H1 (cell line): ENCODE measurements around the gene ZNF768. TPM values are rescaled to one million over a fixed set of nuclear protein-coding genes. Genes with fewer than 3 reads are reported as not detected.

ENCODE experiments used
- CTCF ChIA-PET: fragments of 300-600 bp; sonication (Branson Sonifier 250); formaldehyde crosslinking; loops from one replicate; lab custom pipeline; 2021; ENCODE audit not compliant: partially characterized antibody; lab: Charles Lee
- POLR2A ChIA-PET: fragments of 300-600 bp; sonication (Branson Sonifier 250); formaldehyde crosslinking; loops from one replicate; lab custom pipeline; 2021; ENCODE audit warnings: inconsistent platforms; ENCODE audit not compliant: partially characterized antibody; lab: Charles Lee
- DNase-seq, 2 experiments: peaks; one replicate each; pipeline versions ENCODE4 v3.0.0 to v3.0.0-alpha.2; 2010 to 2022; ENCODE audit warnings: low spot score in 2 of 2, low read depth in 1 of 2, mixed read lengths in 1 of 2
- FAIRE-seq: peaks from 2 replicates; lab custom pipeline; 2011; peaks lifted over from hg19 to GRCh38; lab: Jason Lieb, UNC
- H2AFZ ChIP-seq: 2 replicates; pipeline ENCODE4 v1.8.1; 2012; ENCODE audit warnings: low read length, inconsistent platforms
- H2AK5ac ChIP-seq: 2 replicates; pipeline ENCODE4 v1.6.1; 2013; ENCODE audit warnings: low read depth, low read length
- H2BK120ac ChIP-seq: replicated peaks from 2 replicates; pipeline ENCODE3; 2013; ENCODE audit warnings: low read depth, low read length, inconsistent platforms
- H2BK12ac ChIP-seq: 2 replicates; pipeline ENCODE4 v1.6.1; 2013; ENCODE audit warnings: low read depth, low read length
- H2BK15ac ChIP-seq: 2 replicates; pipeline ENCODE4 v1.6.1; 2013; ENCODE audit warnings: low read length
- H2BK20ac ChIP-seq: 2 replicates; pipeline ENCODE4 v1.6.1; 2013; ENCODE audit warnings: low read length
- H2BK5ac ChIP-seq: 2 replicates; pipeline ENCODE4 v1.6.1; 2013; ENCODE audit warnings: low read depth, low read length
- H3K14ac ChIP-seq: 2 replicates; pipeline ENCODE4 v1.6.1; 2013; ENCODE audit warnings: inconsistent platforms; ENCODE audit not compliant: insufficient read length
- H3K18ac ChIP-seq: 2 replicates; pipeline ENCODE4 v1.6.1; 2013; ENCODE audit warnings: low read length; ENCODE audit errors: extremely low read depth
- H3K23ac ChIP-seq: 2 replicates; pipeline ENCODE4 v1.6.1; 2013; ENCODE audit warnings: inconsistent platforms; ENCODE audit not compliant: insufficient read length
- H3K23me2 ChIP-seq: 2 replicates; pipeline ENCODE4 v1.6.1; 2013; ENCODE audit warnings: low read depth, low read length
- H3K27ac ChIP-seq: 2 replicates; pipeline ENCODE4 v1.6.1; 2011; ENCODE audit warnings: low read depth, low read length, inconsistent platforms
- H3K27me3 ChIP-seq, 4 experiments: replicated peaks in 1 of 4; 1 replicate in 1 of 4; 2 replicates in 3 of 4; pipeline versions ENCODE4 v1.6.1 to v1.8.1; 2011 to 2013; ENCODE audit warnings: low read length in 3 of 4, mild to moderate bottlenecking in 3 of 4, inconsistent platforms in 2 of 4, mixed read lengths in 2 of 4, moderate library complexity in 1 of 4; ENCODE audit not compliant: control insufficient read depth in 3 of 4, insufficient read depth in 3 of 4; ENCODE audit errors: extremely low read depth in 1 of 4
- H3K36me3 ChIP-seq, 4 experiments: 2 replicates each; pipeline versions ENCODE4 v1.6.1 to v1.8.1; 2011 to 2013; ENCODE audit warnings: mild to moderate bottlenecking in 4 of 4, low read length in 3 of 4, moderate library complexity in 2 of 4, control low read depth in 1 of 4, inconsistent platforms in 1 of 4; ENCODE audit not compliant: insufficient read depth in 4 of 4, control insufficient read depth in 2 of 4
- H3K4ac ChIP-seq: replicated peaks from 2 replicates; pipeline ENCODE3; 2013; ENCODE audit warnings: low read length, low read depth, mixed read lengths, inconsistent platforms; ENCODE audit not compliant: insufficient read length
- H3K4me1 ChIP-seq, 4 experiments: replicated peaks in 1 of 4; 1 replicate in 1 of 4; 2 replicates in 3 of 4; pipeline versions ENCODE4 v1.6.1 to v1.8.1; 2011 to 2013; ENCODE audit warnings: low read length in 3 of 4, inconsistent platforms in 2 of 4, mixed read lengths in 1 of 4; ENCODE audit not compliant: insufficient read depth in 4 of 4, control insufficient read depth in 3 of 4
- H3K4me2 ChIP-seq, 2 experiments: 2 replicates each; pipeline versions ENCODE4 v1.6.1 to v1.8.1; 2011 to 2013; ENCODE audit warnings: low read depth in 2 of 2, low read length in 2 of 2, control low read depth in 1 of 2, inconsistent platforms in 1 of 2, mild to moderate bottlenecking in 1 of 2; ENCODE audit not compliant: insufficient read depth in 1 of 2
- H3K4me3 ChIP-seq, 4 experiments: fragments of 200-600, 300-600 bp in 1 of 4; sonication (generic), shearing (Covaris generic), sonication (Bioruptor Twin) in 1 of 4; 2 replicates each; pipeline versions ENCODE4 v1.5.1 to v1.8.1; 2011 to 2016; ENCODE audit warnings: low read length in 4 of 4, low read depth in 3 of 4, control low read depth in 2 of 4, inconsistent platforms in 2 of 4, mild to moderate bottlenecking in 2 of 4, mixed read lengths in 1 of 4, moderate library complexity in 1 of 4; ENCODE audit not compliant: insufficient read depth in 2 of 4; ENCODE audit errors: extremely low read depth in 1 of 4
- H3K56ac ChIP-seq: replicated peaks from 2 replicates; pipeline ENCODE3; 2013; ENCODE audit warnings: low read depth, mild to moderate bottlenecking, mixed read lengths, low read length, inconsistent platforms; ENCODE audit not compliant: insufficient read length
- H3K79me1 ChIP-seq: 2 replicates; pipeline ENCODE4 v1.6.1; 2013; ENCODE audit warnings: low read depth, low read length, control low read depth
- H3K79me2 ChIP-seq, 2 experiments: 2 replicates each; pipeline versions ENCODE4 v1.6.1 to v1.8.1; 2012 to 2013; ENCODE audit warnings: low read length in 2 of 2, mild to moderate bottlenecking in 2 of 2, inconsistent platforms in 1 of 2; ENCODE audit not compliant: insufficient read depth in 2 of 2, control insufficient read depth in 1 of 2
- H3K9ac ChIP-seq, 4 experiments: replicated peaks in 1 of 4; 1 replicate in 1 of 4; 2 replicates in 3 of 4; pipeline versions ENCODE4 v1.6.1 to v1.8.1; 2011 to 2013; ENCODE audit warnings: low read depth in 3 of 4, low read length in 3 of 4, control low read depth in 2 of 4, mild to moderate bottlenecking in 2 of 4, moderate library complexity in 2 of 4, inconsistent platforms in 1 of 4; ENCODE audit errors: extremely low read depth in 1 of 4
- H3K9me3 ChIP-seq, 2 experiments: 2 replicates each; pipeline versions ENCODE4 v1.6.1 to v1.8.1; 2012 to 2013; ENCODE audit warnings: mild to moderate bottlenecking in 2 of 2, moderate library complexity in 2 of 2, control low read depth in 1 of 2, inconsistent platforms in 1 of 2, low read depth in 1 of 2, low read length in 1 of 2, mixed read lengths in 1 of 2; ENCODE audit not compliant: insufficient read depth in 2 of 2
- H4K20me1 ChIP-seq, 2 experiments: replicated peaks in 1 of 2; 2 replicates each; pipeline versions ENCODE3 to v1.8.1; 2011 to 2013; ENCODE audit warnings: inconsistent platforms in 2 of 2, low read length in 2 of 2, mild to moderate bottlenecking in 1 of 2; ENCODE audit not compliant: insufficient read depth in 2 of 2, control insufficient read depth in 1 of 2
- H4K5ac ChIP-seq: 2 replicates; pipeline ENCODE4 v1.6.1; 2013; ENCODE audit warnings: low read length, low read depth, mixed read lengths, inconsistent platforms; ENCODE audit not compliant: insufficient read length
- H4K8ac ChIP-seq: 2 replicates; pipeline ENCODE4 v1.8.0; 2013; ENCODE audit warnings: mild to moderate bottlenecking, moderate library complexity, low read length, inconsistent platforms; ENCODE audit not compliant: insufficient read depth; ENCODE audit errors: extremely low read depth
- H4K91ac ChIP-seq: replicated peaks from 2 replicates; pipeline ENCODE3; 2013; ENCODE audit warnings: low read length, mixed read lengths, inconsistent platforms; ENCODE audit not compliant: insufficient read length
- BCL11A ChIP-seq, 2 experiments: IDR thresholded peaks; one replicate each; pipeline ENCODE4 v1.6.1; 2011; ENCODE audit warnings: low read depth in 2 of 2, low read length in 2 of 2, mild to moderate bottlenecking in 2 of 2
- CBX8 ChIP-seq: fragments of 300-800, 300-1000 bp; sonication (generic); IDR thresholded peaks from 2 replicates; pipeline ENCODE4 v1.7.1; 2016; ENCODE audit warnings: low read depth, low read length, borderline replicate concordance
- GABPA ChIP-seq: IDR thresholded peaks from 2 replicates; pipeline ENCODE4 v1.6.1; 2011; ENCODE audit warnings: mild to moderate bottlenecking, low read length, moderate library complexity, borderline replicate concordance; ENCODE audit not compliant: insufficient read depth
- PHF8 ChIP-seq: fragments of 200-600 bp; sonication (generic); conservative IDR thresholded peaks from 2 replicates; pipeline ENCODE4 v1.7.1; 2012; ENCODE audit warnings: low read depth, mild to moderate bottlenecking, inconsistent platforms, low read length, moderate library complexity
- POU5F1 ChIP-seq: IDR thresholded peaks from 2 replicates; pipeline ENCODE4 v1.6.1; 2011; ENCODE audit warnings: low read depth, mild to moderate bottlenecking, low read length, moderate library complexity
- SP2 ChIP-seq: IDR thresholded peaks from 2 replicates; pipeline ENCODE4 v1.6.1; 2012; ENCODE audit warnings: mild to moderate bottlenecking, low read length, inconsistent platforms
- ZNF274 ChIP-seq: IDR thresholded peaks from 2 replicates; pipeline ENCODE4 v1.7.0; 2012; ENCODE audit warnings: low read length, borderline replicate concordance; ENCODE audit errors: extremely low read depth
- WGBS, 2 experiments: shearing (Covaris generic) in 1 of 2; methylation state at CpG; one replicate each; pipeline versions ENCODE4 v1.1.6 to v1.1.7; 2013 to 2015; ENCODE audit warnings: low lambda C conversion rate in 2 of 2, mixed read lengths in 2 of 2, inconsistent platforms in 1 of 2, low coverage in 1 of 2, missing lambda C conversion rate in 1 of 2; ENCODE audit not compliant: insufficient replicate concordance in 2 of 2, insufficient coverage in 1 of 2, insufficient read length in 1 of 2; ENCODE audit errors: extremely low coverage in 1 of 2, missing lambda C conversion rate in 1 of 2; 5-methylcytosine and 5-hydroxymethylcytosine counted together
- polyA plus RNA-seq, 7 experiments: library from polyadenylated mRNA; depleted of rRNA in 3 of 7; stranded (reverse) in 5 of 7; unstranded in 2 of 7; fragments of >200 nt in 5 of 7; fragments of 200-250 nt in 2 of 7; gene quantifications; 1 replicate in 5 of 7; 2 replicates in 1 of 7; 4 replicates in 1 of 7; pipeline versions ENCODE4 v1.2.1 to v1.2.3, GENCODE V29; 2011 to 2013; ENCODE audit warnings: missing spikeins in 2 of 7, mixed read lengths in 2 of 7
- total RNA-seq: library from RNA; stranded (reverse); fragmentation: NEBNext Ultra II Directional; extraction: Animal tissue kit (Norgen Biotek cat#: 25700); gene quantifications from 2 replicates; pipeline ENCODE4 v1.2.1, GENCODE V29; 2021

ZNF768 gene
- total and polyA plus RNA-seq, 2 of the 8 experiments (the other 6 are each of a cell fraction or from before 2014, with no cell fraction given), result 36.1 to 47.7 TPM

DNA sequence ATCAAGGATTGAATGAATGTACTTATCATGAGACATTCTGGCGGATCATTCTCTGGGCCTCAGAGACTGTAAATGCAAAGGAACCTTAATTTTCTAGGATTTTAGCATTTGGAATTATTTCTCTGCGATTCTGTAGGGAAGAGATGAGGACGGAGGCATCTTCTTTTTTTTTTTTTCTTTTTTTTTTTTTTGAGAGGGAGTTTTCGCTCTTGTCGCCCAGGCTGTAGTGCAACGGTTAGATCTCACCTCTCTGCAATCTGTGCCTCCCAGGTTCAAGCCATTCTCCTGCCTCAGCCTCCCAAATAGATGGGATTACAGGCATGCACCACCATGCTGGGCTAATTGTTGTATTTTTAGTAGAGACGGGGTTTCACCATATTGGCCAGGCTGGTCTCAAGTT is 51.7 kb downstream of the ZNF768 start:
- 94% methylated on average over 7 of the region's 7 CpGs; no CpG with 5 or more reads in 1 of the 2 experiments for WGBS, 2 experiments
- POLR2A ChIA-PET, result interaction anchor here (1.4 kb wide), 1 partner anchor 18 kb away, joined by 4 read pairs; no protein-coding TSS in a partner anchor
- H3K4me3 ChIP-seq, result no peak overlapping the region

More for the DNA sequence above, 51.7 kb downstream of the ZNF768 start:
- H3K4ac ChIP-seq, result no peak overlapping the region
- no peak overlapping the region for H3K4me2 ChIP-seq
- no peaks in the 10 kb centered on the region for H4K20me1 ChIP-seq
- H2BK15ac ChIP-seq, result no peak overlapping the region
- TF ChIP-seq BCL11A (IDR thresholded peaks at IDR 0.05; ENCODE audit: low read depth in 2 of 2, low read length in 2 of 2) (no peak), CBX8 (no peak), ZNF274 (no peak), GABPA (no peak), POU5F1 (no peak), SP2 (no peak), PHF8 (no peak)
- no peak for DNase-seq
- no peaks in the 10 kb centered on the region for H3K23me2 ChIP-seq
- no peak overlapping the region for H4K91ac ChIP-seq
- H4K8ac ChIP-seq, result no peak overlapping the region
- no peaks in the 10 kb centered on the region for H3K36me3 ChIP-seq
- no peak overlapping the region for H3K56ac ChIP-seq
- FAIRE-seq, result no peak
- no peak overlapping the region for H3K18ac ChIP-seq
- no peak overlapping the region for H3K27ac ChIP-seq
- H3K79me1 ChIP-seq, result no peaks in the 10 kb centered on the region
- H3K9ac ChIP-seq, result no peak overlapping the region
- peaks cover 0 to 2% (median 0%) of the 10 kb centered on the region in 4 experiments; a peak in 1 of 7 replicates for H3K27me3 ChIP-seq
- H2BK120ac ChIP-seq, result no peak overlapping the region
- no peak overlapping the region for H2BK20ac ChIP-seq
- CTCF ChIA-PET, result interaction anchor here (1.2 to 1.9 kb wide), 3 partner anchors 25 to 45 kb away, joined by 3 to 4 read pairs (median 3); partner anchors contain the start of gene DCTPP1
- no peaks in the 10 kb centered on the region for H3K79me2 ChIP-seq
- H2BK12ac ChIP-seq, result no peak overlapping the region
- H3K23ac ChIP-seq, result no peak overlapping the region
- H4K5ac ChIP-seq, result no peak overlapping the region
- no peak overlapping the region for H2BK5ac ChIP-seq
- H3K14ac ChIP-seq, result no peak overlapping the region
- peaks cover 0 to 3% (median 0%) of the 10 kb centered on the region in 4 experiments; a peak in 1 of 7 replicates for H3K4me1 ChIP-seq
- H3K9me3 ChIP-seq, result no peaks in the 10 kb centered on the region
- no peak overlapping the region for H2AK5ac ChIP-seq
- no peak overlapping the region for H2AFZ ChIP-seq
